AG04450 (cell line): ENCODE data around the gene EP400. TPM values are rescaled to one million over a fixed set of nuclear protein-coding genes. Genes with fewer than 3 reads are reported as not detected.

ENCODE experiments used
- CTCF ChIA-PET: fragments of 300-600, 350-600 bp; formaldehyde crosslinking; extraction: SDS; loops from one replicate; lab custom pipeline; 2022; ENCODE audit warnings: antibody characterized with exemption, inconsistent platforms; lab: Charles Lee
- POLR2A ChIA-PET: fragments of 350-600 bp; formaldehyde crosslinking; extraction: SDS; loops from one replicate; lab custom pipeline; 2021; ENCODE audit warnings: antibody characterized with exemption, inconsistent platforms; lab: Yijun Ruan, JAX
- DNase-seq: peaks from one replicate; pipeline ENCODE4 v3.0.0-alpha.2; 2011; ENCODE audit warnings: low read depth, low spot score
- H3K27ac ChIP-seq: one replicate; pipeline ENCODE4 v1.5.1; 2012; ENCODE audit warnings: low read depth, low read length, control low read depth
- H3K27me3 ChIP-seq: one replicate; pipeline ENCODE4 v1.6.0; 2012; ENCODE audit warnings: low read length; ENCODE audit not compliant: control insufficient read depth, insufficient read depth
- H3K4me3 ChIP-seq: 2 replicates; pipeline ENCODE4 v1.5.1; 2011; ENCODE audit warnings: mild to moderate bottlenecking, low read depth, low read length, control low read depth
- H3K9me3 ChIP-seq: 2 replicates; pipeline ENCODE4 v1.5.1; 2012; ENCODE audit warnings: low read length; ENCODE audit not compliant: control insufficient read depth, insufficient read depth
- polyA plus RNA-seq: library from polyadenylated mRNA; depleted of rRNA; stranded (reverse); fragments of >200 nt; gene quantifications from 2 replicates; pipeline ENCODE4 v1.2.3, GENCODE V29; 2011
- TF ChIP-seq, protein P1 (sequence below): IDR thresholded peaks from 2 replicates; pipeline ENCODE4 v1.5.1; 2011; ENCODE audit warnings: low read depth, low read length, control low read depth, inconsistent platforms

EP400 gene
- polyA plus RNA-seq, 1 experiment = 5.4 TPM

DNA sequence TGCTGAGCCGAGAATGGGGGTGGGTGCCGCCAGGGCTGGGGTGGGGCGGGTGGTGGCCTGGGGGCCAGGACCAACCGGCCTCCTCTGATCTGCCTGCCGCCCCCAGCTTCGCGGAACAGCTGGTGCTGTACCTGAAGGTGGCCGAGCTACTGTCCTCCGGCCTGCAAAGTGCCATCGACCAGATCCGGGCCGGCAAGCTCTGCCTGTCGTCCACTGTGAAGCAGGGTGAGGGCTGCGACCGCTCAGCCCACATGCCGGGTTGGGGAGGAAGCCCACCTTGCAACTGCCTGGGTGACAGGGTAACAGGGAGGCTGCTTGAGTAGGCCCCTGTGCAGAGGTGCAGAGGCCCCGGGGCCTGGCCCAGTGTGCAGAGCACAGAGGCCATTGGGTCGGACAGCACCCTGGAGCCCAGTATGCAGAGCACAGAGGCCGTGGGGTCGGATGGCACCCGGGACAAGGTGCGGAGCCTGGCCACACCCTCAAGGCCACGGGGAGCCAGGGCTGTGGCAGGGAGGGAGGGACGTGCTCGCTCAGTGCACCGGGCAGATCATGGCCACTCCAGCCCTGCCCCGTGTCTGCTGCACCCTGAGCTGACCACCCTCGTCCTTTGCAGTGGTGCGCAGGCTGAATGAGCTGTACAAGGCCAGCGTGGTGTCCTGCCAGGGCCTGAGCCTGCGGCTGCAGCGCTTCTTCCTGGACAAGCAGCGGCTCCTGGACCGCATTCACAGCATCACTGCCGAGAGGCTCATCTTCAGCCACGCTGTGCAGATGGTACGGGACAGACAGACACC, 30.2 kb upstream of the EP400 start:
- ChIA-PET POLR2A (interaction anchor here (0.6 kb wide), 2 partner anchors 8 to 20 kb away, joined by 3 to 11 read pairs; no protein-coding TSS in a partner anchor), CTCF (no interaction called here)
- Histone ChIP-seq H3K9me3 (no peaks in the 10 kb centered on the region; the same call in 1 of the 2 replicates), H3K27me3 (no peaks in the 10 kb centered on the region), H3K4me3 (no peak overlapping the region), H3K27ac (no peak overlapping the region)
- DNase-seq = no peak
- TF ChIP-seq, protein P1, sequence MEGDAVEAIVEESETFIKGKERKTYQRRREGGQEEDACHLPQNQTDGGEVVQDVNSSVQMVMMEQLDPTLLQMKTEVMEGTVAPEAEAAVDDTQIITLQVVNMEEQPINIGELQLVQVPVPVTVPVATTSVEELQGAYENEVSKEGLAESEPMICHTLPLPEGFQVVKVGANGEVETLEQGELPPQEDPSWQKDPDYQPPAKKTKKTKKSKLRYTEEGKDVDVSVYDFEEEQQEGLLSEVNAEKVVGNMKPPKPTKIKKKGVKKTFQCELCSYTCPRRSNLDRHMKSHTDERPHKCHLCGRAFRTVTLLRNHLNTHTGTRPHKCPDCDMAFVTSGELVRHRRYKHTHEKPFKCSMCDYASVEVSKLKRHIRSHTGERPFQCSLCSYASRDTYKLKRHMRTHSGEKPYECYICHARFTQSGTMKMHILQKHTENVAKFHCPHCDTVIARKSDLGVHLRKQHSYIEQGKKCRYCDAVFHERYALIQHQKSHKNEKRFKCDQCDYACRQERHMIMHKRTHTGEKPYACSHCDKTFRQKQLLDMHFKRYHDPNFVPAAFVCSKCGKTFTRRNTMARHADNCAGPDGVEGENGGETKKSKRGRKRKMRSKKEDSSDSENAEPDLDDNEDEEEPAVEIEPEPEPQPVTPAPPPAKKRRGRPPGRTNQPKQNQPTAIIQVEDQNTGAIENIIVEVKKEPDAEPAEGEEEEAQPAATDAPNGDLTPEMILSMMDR = no peak

DNA sequence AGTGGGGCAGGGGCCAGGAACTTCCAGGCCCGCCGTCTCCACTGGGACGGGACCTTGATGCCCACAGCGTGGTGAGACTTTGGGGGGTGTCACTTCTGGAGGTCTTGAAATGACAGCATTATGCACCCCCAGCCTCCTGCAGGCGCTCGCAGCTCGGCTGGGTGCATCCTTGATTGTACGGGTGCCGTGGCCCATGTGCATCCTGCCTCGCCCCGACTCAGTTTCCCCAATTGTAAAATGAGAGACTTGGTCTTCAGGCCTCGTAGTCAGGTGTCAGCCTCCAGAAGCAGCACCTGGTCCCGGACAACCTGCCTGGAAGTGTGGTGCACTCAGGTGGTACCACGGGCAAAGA, 29.6 kb upstream of the EP400 start:
- H3K27me3 ChIP-seq = no peaks in the 10 kb centered on the region
- CTCF ChIA-PET = no interaction called here
- H3K9me3 ChIP-seq = no peaks in the 10 kb centered on the region; the same call in 1 of the 2 replicates
- POLR2A ChIA-PET = interaction anchor here (0.6 kb wide), 1 partner anchor 8 kb away, joined by 11 read pairs; no protein-coding TSS in a partner anchor
- TF ChIP-seq, protein P1 = no peak
- DNase-seq = no peak
- H3K27ac ChIP-seq = no peak overlapping the region
- no peak overlapping the region for H3K4me3 ChIP-seq

DNA sequence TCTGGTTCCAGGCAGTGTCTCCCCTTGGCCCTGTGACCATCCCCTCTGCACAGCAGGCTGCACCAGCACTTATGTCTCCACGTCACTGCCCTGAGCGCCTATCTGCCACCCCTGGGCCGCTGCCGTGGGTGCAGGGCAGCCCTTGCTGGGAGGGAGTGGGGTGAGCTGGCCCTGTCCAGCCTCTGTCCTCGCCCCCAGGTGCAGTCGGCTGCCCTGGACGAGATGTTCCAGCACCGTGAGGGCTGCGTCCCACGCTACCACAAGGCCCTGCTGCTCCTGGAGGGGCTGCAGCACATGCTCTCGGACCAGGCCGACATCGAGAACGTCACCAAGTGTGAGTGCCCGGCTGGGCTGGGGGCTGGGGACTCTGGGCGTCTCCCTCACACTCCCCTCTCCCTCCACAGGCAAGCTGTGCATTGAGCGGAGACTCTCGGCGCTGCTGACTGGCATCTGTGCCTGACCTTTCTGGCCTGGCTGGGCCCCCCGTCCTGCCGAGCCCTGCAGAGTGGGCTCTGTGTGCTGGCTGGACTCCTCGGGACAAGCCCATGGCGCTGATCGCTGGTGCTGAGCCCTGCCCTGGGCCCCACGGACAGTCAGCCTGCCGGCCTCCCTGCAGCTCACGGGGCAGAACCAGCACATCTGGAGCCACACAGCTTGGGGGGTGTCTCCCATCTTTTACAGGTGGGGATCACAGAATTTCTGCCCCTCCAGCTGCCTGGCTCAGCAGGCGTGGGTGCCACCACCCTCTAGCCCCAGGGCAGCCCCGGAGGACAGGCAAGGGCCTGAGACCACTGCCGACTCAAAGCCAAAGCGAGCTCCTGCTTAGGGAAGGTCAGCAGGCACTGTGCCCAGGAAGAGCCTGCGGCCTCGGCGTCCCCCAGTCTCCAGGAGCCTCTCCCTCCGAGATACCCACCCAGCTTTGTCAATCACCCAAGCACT, 28.6 kb upstream of the EP400 start:
- no peak for DNase-seq
- TF ChIP-seq, protein P1 = no peak
- POLR2A ChIA-PET = interaction anchor here (0.6 kb wide), 1 partner anchor 10 kb away, joined by 3 read pairs; no protein-coding TSS in a partner anchor
- Histone ChIP-seq H3K27ac (no peak overlapping the region), H3K4me3 (no peak overlapping the region), H3K27me3 (no peaks in the 10 kb centered on the region), H3K9me3 (no peaks in the 10 kb centered on the region; the same call in 1 of the 2 replicates)
- CTCF ChIA-PET = no interaction called here

DNA sequence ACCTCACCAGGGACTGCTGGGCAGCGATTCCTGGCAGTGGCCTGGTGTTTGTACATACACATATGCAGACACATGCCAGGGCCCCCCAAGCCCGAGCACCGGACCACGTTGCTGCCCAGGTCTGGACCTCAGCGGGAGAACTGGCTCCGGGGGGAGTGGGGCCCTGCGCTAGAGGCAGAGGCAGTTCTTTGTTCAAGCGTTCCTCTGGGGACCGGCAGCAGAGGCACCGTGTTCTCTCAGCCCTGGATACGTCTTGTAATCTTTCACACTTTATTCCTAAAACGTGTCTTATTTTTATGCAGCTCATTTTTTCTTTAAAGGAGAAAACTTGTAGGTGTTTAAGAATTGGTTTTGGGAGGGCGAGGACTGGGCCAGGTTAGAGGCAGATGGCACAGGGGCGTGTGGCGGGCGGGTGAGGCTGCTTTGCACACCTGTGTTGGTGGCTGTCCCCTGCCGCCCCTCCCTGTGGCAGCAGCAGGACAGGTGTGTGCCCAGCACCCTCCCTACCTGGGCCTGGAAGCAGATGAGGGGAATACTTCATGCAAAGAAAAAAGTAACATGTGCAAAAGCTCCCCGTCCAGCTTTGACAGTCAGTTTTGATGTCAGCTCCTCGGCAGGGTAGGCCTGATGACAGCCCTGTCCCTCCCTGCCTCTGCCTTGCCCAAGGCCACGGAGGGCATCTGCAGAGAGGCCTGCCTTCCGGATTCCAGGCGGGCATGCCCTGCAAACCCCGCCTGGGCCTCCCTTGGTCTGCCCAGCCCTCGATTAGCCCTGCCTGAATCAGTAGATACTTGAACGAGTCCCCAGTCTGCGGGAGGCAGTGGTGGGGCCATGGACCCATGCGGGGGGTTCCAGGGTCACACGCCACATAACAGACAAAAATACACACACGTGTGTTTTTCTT, 27.6 kb upstream of the EP400 start:
- TF ChIP-seq, protein P1 = no peak
- Histone ChIP-seq H3K27ac (no peak overlapping the region), H3K9me3 (peaks cover 5% of the 10 kb centered on the region; the same call in 1 of the 2 replicates), H3K27me3 (no peaks in the 10 kb centered on the region), H3K4me3 (no peak overlapping the region)
- ChIA-PET POLR2A (interaction anchor here (0.6 kb wide), 1 partner anchor 10 kb away, joined by 3 read pairs; no protein-coding TSS in a partner anchor), CTCF (no interaction called here)
- no peak for DNase-seq
